Pancreas (tissue), 10 donors: ENCODE results near the gene NCR1. TPM values are rescaled to one million over a fixed set of nuclear protein-coding genes. Genes with fewer than 3 reads are reported as not detected.
"Not testable (repeated sequence)": the region's sequence is repeated elsewhere in the genome, so short reads cannot be mapped to it uniquely, and the experiment has no call there.

Experiments used
- ATAC-seq, 4 donors: fragments of 200-7000 bp; cut with Tn5 transposase; one replicate each; pipeline versions ENCODE4 v1.8.0 to v1.9.1; 2020; ENCODE audit warnings: mild to moderate bottlenecking in 4 of 4, moderate library complexity in 4 of 4
- DNase-seq, 6 donors: peaks; one replicate each; pipeline ENCODE4 v3.0.0-alpha.2; 2020
- FAIRE-seq: peaks from 2 replicates; lab custom pipeline; 2012; peaks lifted over from hg19 to GRCh38; lab: Jason Lieb, UNC
- H3K27ac ChIP-seq, 4 donors: fragments of 200-600 bp; sonication (generic); 1 replicate in 3 of 4; 2 replicates in 1 of 4; pipeline versions ENCODE4 v1.5.0 to v1.8.0; 2020
- H3K27me3 ChIP-seq, 4 donors: fragments of 200-600 bp; one replicate each; pipeline ENCODE4 v1.8.0; 2021
- H3K36me3 ChIP-seq, 3 donors: fragments of 200-600 bp; sonication (generic) in 1 of 3; one replicate each; pipeline versions ENCODE4 v1.5.0 to v1.8.0; 2020 to 2021
- H3K4me1 ChIP-seq, 3 donors: fragments of 200-600 bp; one replicate each; pipeline ENCODE4 v1.8.0; 2021
- H3K4me3 ChIP-seq, 4 donors: fragments of 200-600 bp; sonication (generic) in 2 of 4; one replicate each; pipeline versions ENCODE4 v1.5.0 to v1.8.0; 2020 to 2021
- H3K9me3 ChIP-seq, 4 donors: fragments of 200-600 bp; one replicate each; pipeline ENCODE4 v1.8.0; 2021
- WGBS, 2 donors: extraction: QIAGEN DNeasy Blood & Tissue Kit; methylation state at CpG; one replicate each; pipeline ENCODE4 v1.1.7; 2013; 5-methylcytosine and 5-hydroxymethylcytosine counted together
- intact Hi-C, 3 donors: fragments of 100-400 bp; cut with DNase I; formaldehyde crosslinking; loops; one replicate each; pipeline versions ENCODE4 v1.11.1 to v1.14.2; 2022
- polyA plus RNA-seq, 2 donors: library from polyadenylated mRNA; stranded (reverse); fragments of 200-250 nt; gene quantifications; one replicate each; pipeline ENCODE4 v1.2.3, GENCODE V29; 2013
- total RNA-seq, 6 donors: library from RNA; stranded (reverse); fragmentation: NEBNext Ultra II Directional in 4 of 6; extraction: Animal tissue kit (Norgen Biotek cat#: 25700) in 4 of 6; gene quantifications; one replicate each; pipeline versions ENCODE4 v1.2.1 to v1.2.4, GENCODE V29; 2021 to 2023
- TF ChIP-seq, protein P1 (sequence below), 4 donors: fragments of 200-600 bp; sonication (generic) in 3 of 4; IDR thresholded peaks; one replicate each; pipeline versions ENCODE4 v1.5.0 to v1.8.0; 2021; ENCODE audit warnings: antibody characterized with exemption in 4 of 4
- donor health status: healthy with polysubstance abuse.
- donor health status: DM: no; HTN: no; CAD: no; lungs with moderate emphysema.
- donor health status: DM: no; HTN: no; CAD: no.
- donor health status: control.
- donor health status: control.
- donor health status: Bipolar disorder and iron deficiency.
- donor health status: DM: yes; HTN: yes; CAD: no.
- donor health status: DM: no; HTN: no; CAD: no.
- donor health status: DM: no; HTN: no; CAD: no.
- donor health status: DM: yes; HTN: yes; CAD: no.

NCR1 gene
- total and polyA plus RNA-seq, 8 donors, result 0.31 TPM; not detected in 7

DNA sequence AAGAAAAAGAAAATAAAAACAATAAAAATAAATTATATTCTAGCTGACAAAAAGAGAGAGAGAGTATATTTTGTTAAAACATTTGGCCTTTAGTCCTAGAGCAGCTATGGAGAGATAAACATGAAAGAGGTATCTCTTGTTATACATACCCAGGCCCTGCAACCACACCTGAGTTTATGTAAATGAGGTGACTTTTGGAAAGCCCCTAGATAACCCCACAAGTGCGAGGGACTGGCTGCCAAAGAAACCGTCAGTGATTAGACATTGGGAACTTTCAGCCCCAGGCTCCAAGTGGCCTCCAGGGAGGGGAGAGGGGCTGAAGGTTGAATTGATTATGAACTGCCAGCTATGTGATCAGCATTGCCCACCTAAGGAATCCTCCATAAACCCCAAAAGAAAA lies 43.5 kb downstream of the NCR1 start:
- no peaks in the 10 kb centered on the region for H3K9me3 ChIP-seq
- intact Hi-C loops, result no loop called here
- ATAC-seq, result no peak
- no peaks in the 10 kb centered on the region for H3K27me3 ChIP-seq
- 29 to 40% methylated on average over 2 of the region's 2 CpGs for WGBS, 2 donors
- TF ChIP-seq, protein P1, sequence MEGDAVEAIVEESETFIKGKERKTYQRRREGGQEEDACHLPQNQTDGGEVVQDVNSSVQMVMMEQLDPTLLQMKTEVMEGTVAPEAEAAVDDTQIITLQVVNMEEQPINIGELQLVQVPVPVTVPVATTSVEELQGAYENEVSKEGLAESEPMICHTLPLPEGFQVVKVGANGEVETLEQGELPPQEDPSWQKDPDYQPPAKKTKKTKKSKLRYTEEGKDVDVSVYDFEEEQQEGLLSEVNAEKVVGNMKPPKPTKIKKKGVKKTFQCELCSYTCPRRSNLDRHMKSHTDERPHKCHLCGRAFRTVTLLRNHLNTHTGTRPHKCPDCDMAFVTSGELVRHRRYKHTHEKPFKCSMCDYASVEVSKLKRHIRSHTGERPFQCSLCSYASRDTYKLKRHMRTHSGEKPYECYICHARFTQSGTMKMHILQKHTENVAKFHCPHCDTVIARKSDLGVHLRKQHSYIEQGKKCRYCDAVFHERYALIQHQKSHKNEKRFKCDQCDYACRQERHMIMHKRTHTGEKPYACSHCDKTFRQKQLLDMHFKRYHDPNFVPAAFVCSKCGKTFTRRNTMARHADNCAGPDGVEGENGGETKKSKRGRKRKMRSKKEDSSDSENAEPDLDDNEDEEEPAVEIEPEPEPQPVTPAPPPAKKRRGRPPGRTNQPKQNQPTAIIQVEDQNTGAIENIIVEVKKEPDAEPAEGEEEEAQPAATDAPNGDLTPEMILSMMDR (IDR thresholded peaks at IDR 0.05), result no peak
- H3K4me1 ChIP-seq, result no peaks in the 10 kb centered on the region
- H3K27ac ChIP-seq, result no peak overlapping the region
- no peak for DNase-seq
- no peaks in the 10 kb centered on the region for H3K36me3 ChIP-seq
- FAIRE-seq, result no peak
- H3K4me3 ChIP-seq, result no peak overlapping the region

DNA sequence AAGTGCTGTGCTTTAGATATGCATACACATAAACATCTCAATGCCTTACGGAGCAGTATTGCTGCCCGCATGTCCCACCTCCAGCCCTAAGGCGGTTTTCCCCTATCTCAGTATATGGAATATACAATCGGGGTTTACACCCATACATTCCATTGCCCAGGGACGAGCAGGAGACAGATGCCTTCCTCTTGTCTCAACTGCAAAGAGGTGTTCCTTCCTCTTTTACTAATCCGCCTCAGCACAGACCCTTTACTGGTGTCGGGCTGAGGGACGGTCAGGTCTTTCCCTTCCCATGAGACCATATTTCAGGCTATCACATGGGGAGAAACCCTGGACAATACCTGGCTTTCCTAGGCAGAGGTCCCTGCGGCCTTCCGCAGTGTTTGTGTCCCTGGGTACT lies 44.6 kb downstream of the NCR1 start:
- intact Hi-C loops, H3K4me3 ChIP-seq, ATAC-seq, FAIRE-seq, H3K9me3 ChIP-seq, H3K27ac ChIP-seq, H3K27me3 ChIP-seq, H3K4me1 ChIP-seq, H3K36me3 ChIP-seq, DNase-seq: not testable (repeated sequence)
- 47 to 55% methylated on average over 5 to 10 of the region's 10 CpGs for WGBS, 2 donors

DNA sequence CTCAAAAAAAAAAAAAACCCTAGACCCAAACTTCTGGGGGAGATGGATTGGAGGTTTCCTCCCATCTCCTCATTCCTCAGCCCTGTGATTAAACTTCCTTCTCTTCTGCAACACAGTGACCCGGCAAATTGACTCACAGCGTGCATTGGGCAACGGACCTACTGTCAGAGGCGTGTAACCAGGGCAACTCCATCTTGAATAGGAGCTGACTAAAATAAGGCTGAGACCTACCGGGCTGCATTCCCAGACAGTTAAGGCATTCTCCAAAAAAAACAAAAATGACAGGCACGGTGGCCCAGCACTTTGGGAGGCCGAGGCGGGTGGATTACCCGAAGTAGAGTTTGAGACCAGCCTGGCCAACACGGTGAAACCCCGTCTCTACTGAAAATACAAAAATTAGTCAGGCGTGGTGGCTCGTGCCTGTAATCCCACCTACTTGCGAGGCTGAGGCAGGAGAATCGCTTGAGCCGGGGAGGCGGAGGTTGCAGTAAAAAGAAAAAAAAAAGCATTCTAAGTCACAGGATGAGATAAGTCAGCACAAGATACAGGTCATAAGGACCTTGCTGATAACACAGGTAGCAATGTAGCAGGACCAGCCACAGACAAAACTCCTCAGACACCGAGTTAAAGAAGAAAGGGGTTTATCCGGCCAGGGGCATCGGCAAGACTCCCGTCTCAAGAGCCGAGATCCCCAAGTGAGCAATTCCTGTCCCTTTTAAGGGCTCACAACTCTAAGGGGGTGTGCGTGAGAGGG lies 46.8 kb downstream of the NCR1 start:
- no peak overlapping the region for H3K4me3 ChIP-seq
- intact Hi-C loops, result no loop called here
- no peak for FAIRE-seq

DNA sequence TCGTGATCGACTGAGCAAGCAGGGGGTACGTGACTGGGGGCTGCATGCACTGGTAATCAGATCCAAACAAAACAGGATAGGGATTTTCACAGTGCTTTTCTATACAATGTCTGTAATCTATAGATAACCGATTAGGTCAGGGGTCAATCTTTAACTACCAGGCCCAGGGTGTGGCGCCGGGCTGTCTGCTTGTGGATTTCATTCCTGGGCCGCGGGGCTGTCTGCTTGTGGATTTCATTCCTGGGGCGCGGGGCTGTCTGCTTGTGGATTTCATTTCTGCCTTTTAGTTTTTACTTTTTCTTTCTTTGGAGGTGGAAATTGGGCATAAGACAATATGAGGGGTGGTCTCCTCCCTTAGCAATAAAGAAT lies 47.4 kb downstream of the NCR1 start:
- H3K36me3 ChIP-seq, intact Hi-C loops, H3K4me3 ChIP-seq, H3K4me1 ChIP-seq, ATAC-seq, FAIRE-seq, H3K27me3 ChIP-seq, H3K9me3 ChIP-seq, DNase-seq, H3K27ac ChIP-seq: not testable (repeated sequence)
- WGBS, 2 donors, result 64 to 68% methylated on average over 10 of the region's 10 CpGs

More for the DNA sequence above, 46.8 kb downstream of the NCR1 start:
- Histone ChIP-seq H3K27me3 (no peaks in the 10 kb centered on the region), H3K4me1 (no peaks in the 10 kb centered on the region), H3K9me3 (no peaks in the 10 kb centered on the region), H3K36me3 (no peaks in the 10 kb centered on the region), H3K27ac (no peak overlapping the region)
- 73 to 80% methylated on average over 23 of the region's 23 CpGs for WGBS, 2 donors
- DNase-seq (no peak), ATAC-seq (no peak)
- TF ChIP-seq, protein P1 (IDR thresholded peaks at IDR 0.05), result no peak

DNA sequence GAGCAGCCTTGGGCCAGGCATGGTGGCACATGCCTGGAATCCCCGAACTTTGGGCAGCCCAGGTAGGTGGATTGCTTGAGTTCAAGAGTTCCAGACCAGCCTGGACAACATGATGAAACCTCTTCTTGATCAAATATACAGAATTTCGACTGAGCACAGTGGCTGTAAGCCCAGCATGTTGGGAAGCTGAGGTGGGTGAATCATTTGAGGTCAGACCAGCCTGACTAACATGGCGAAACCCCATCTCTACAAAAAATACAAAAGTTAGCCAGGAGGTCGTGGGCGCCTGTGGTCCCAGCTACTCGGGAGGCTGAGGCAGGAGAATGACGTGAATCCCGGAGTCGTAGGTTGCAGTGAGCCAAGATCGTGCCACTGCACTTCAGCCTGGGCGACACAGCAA lies 49.4 kb downstream of the NCR1 start:
- no peak for ATAC-seq
- H3K27me3 ChIP-seq, result no peaks in the 10 kb centered on the region
- intact Hi-C loops, result no loop called here
- H3K4me3 ChIP-seq, result no peak overlapping the region
- no peak for FAIRE-seq
- 60 to 75% methylated on average over 11 of the region's 11 CpGs for WGBS, 2 donors
- DNase-seq, result no peak
- no peaks in the 10 kb centered on the region for H3K36me3 ChIP-seq
- TF ChIP-seq, protein P1 (IDR thresholded peaks at IDR 0.05), result no peak
- no peaks in the 10 kb centered on the region for H3K9me3 ChIP-seq
- no peak overlapping the region for H3K27ac ChIP-seq
- no peaks in the 10 kb centered on the region for H3K4me1 ChIP-seq

DNA sequence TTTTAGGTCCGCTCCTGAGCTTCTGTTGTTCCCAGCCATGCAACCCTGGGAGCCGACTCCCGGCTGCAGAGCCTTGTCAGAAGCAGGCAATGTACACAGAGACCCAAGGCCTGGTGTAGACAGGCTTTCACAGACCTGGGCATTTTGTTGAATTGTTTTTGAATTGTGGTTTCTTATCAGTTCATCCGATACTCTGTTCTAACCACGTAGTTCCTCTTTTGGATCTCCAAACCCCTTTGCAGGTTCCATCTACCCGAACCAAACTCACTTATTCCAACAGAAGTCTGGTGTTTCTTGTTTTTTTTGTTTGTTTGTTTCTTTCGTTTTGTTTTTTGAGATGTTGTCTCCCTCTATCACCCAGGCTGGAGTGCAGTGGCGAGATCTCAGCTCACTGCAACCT lies 53.9 kb downstream of the NCR1 start:
- ATAC-seq (no peak), FAIRE-seq (no peak), DNase-seq (no peak)
- 45 to 49% methylated on average over 8 of the region's 8 CpGs for WGBS, 2 donors
- intact Hi-C loops, result no loop called here
- Histone ChIP-seq H3K27me3 (no peaks in the 10 kb centered on the region), H3K4me3 (no peak overlapping the region), H3K9me3 (no peaks in the 10 kb centered on the region), H3K36me3 (no peaks in the 10 kb centered on the region), H3K4me1 (no peaks in the 10 kb centered on the region), H3K27ac (no peak overlapping the region)
- TF ChIP-seq, protein P1 (IDR thresholded peaks at IDR 0.05), result no peak
